ENCODE measurements around the gene SOBP. TPM values are rescaled to one million over a fixed set of nuclear protein-coding genes. Genes with fewer than 3 reads are reported as not detected.

The SOBP gene
- total RNA-seq, 1 experiment from 2014 or later = 10.1 TPM

DNA sequence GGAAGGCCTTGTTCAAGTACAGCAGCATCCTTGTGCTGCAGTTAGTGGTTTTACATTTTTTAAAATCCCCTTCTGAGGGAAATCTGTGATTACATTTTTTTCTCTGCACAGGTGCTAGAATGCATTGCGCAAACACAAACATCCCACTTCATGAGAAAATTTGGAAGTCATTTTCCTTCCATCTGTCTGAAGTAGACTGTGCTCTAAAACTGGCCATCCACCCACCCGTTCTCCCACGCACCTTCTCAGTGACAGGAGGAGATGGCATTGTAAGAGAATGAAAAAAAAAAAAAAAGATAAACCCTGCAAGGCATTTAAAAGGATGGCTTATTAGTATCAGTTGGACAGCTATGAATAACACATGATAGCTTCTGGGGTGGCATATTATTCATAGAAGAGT is 65.0 kb downstream of the SOBP start (continued):
- TF ChIP-seq PRDM15 (CRISPR knock-in tag; IDR thresholded peaks at IDR 0.05) = no peak
- no peak for TF ChIP-seq ZNF396 (CRISPR knock-in tag; IDR thresholded peaks at IDR 0.05; ENCODE audit: borderline replicate concordance)

- H3K4me3 Mint-ChIP-seq = no peak overlapping the region
- H3K27ac Mint-ChIP-seq = no peak overlapping the region
- ChIA-PET CTCF (no interaction called here), POLR2A (no interaction called here)
- ATAC-seq = no peak
- H3K4me1 Mint-ChIP-seq = peaks cover 17% of the 10 kb centered on the region
- DNase-seq (ENCODE audit: low spot score) = no peak
- H3K36me3 Mint-ChIP-seq = no peaks in the 10 kb centered on the region
- no peak for TF ChIP-seq E2F5 (CRISPR knock-in tag; IDR thresholded peaks at IDR 0.05)
- TF ChIP-seq CTCF (IDR thresholded peaks at IDR 0.05) = no peak
- TF ChIP-seq TCF7 (CRISPR knock-in tag; IDR thresholded peaks at IDR 0.05; ENCODE audit: low read depth) = no peak
- TF ChIP-seq CDX4 (CRISPR knock-in tag; IDR thresholded peaks at IDR 0.05; ENCODE audit: borderline replicate concordance) = no peak
- no peak for TF ChIP-seq RORB (CRISPR knock-in tag; IDR thresholded peaks at IDR 0.05)
- no peak for TF ChIP-seq E2F4 (CRISPR knock-in tag; IDR thresholded peaks at IDR 0.05; ENCODE audit: borderline replicate concordance, low read depth)
- no peaks in the 10 kb centered on the region for H3K9me3 Mint-ChIP-seq
- no peaks in the 10 kb centered on the region for H3K27me3 Mint-ChIP-seq (ENCODE audit: low read depth)
These were observed 65.5 kb downstream of the SOBP start for GRCh38 chr6:107555449-107555848.

DNA sequence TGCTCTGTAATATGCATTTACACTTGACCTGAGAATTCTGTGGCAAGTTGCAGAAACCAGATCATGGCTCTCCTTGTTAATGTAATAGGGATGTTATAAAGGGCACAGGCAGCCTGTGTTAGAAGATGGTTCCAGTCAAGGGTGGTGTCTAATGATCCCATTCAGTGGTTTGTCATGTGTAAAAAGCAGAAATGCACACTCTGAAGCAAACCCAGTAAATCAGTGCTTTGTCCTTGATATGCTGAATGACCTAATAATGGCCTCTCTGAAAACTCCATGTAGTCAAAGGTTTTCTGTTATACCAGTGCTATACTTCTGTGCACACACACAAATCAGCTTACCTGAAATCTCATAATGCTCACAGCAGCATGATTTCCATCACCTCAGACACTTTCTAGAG is 66.2 kb downstream of the SOBP start:
- no peak for ATAC-seq
- Mint-ChIP-seq H3K27ac (no peak overlapping the region), H3K4me3 (no peak overlapping the region), H3K4me1 (peaks cover 23% of the 10 kb centered on the region), H3K27me3 (ENCODE audit: low read depth) (no peaks in the 10 kb centered on the region), H3K9me3 (no peaks in the 10 kb centered on the region), H3K36me3 (no peaks in the 10 kb centered on the region)
- ChIA-PET POLR2A (no interaction called here), CTCF (no interaction called here)
- DNase-seq (ENCODE audit: low spot score) = no peak
- TF ChIP-seq AFF4 (CRISPR knock-in tag; IDR thresholded peaks at IDR 0.05; ENCODE audit: borderline replicate concordance) (no peak), GTF2I (CRISPR knock-in tag; conservative IDR thresholded peaks at IDR 0.05) (no peak), MYBL2 (CRISPR knock-in tag; IDR thresholded peaks at IDR 0.05) (no peak), CREB1 (CRISPR knock-in tag; IDR thresholded peaks at IDR 0.05) (no peak), ERG (CRISPR knock-in tag; IDR thresholded peaks at IDR 0.05) (no peak), JAZF1 (CRISPR knock-in tag; IDR thresholded peaks at IDR 0.05) (no peak), ZNF138 (CRISPR knock-in tag; conservative IDR thresholded peaks at IDR 0.05) (no peak), SMAD3 (CRISPR knock-in tag; IDR thresholded peaks at IDR 0.05; ENCODE audit: borderline replicate concordance) (no peak), ZNF416 (CRISPR knock-in tag; IDR thresholded peaks at IDR 0.05) (no peak), SP1 (CRISPR knock-in tag; conservative IDR thresholded peaks at IDR 0.05) (no peak)
- TF ChIP-seq, protein P1, sequence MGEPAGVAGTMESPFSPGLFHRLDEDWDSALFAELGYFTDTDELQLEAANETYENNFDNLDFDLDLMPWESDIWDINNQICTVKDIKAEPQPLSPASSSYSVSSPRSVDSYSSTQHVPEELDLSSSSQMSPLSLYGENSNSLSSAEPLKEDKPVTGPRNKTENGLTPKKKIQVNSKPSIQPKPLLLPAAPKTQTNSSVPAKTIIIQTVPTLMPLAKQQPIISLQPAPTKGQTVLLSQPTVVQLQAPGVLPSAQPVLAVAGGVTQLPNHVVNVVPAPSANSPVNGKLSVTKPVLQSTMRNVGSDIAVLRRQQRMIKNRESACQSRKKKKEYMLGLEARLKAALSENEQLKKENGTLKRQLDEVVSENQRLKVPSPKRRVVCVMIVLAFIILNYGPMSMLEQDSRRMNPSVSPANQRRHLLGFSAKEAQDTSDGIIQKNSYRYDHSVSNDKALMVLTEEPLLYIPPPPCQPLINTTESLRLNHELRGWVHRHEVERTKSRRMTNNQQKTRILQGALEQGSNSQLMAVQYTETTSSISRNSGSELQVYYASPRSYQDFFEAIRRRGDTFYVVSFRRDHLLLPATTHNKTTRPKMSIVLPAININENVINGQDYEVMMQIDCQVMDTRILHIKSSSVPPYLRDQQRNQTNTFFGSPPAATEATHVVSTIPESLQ (CRISPR knock-in tag; IDR thresholded peaks at IDR 0.05) = no peak

Measured in WTC11 (cell line).